ENCODE measurements around the gene CLK2. TPM values are rescaled to one million over a fixed set of nuclear protein-coding genes. Genes with fewer than 3 reads are reported as not detected.

Gene CLK2
- total and polyA plus RNA-seq, 9 of the 15 experiments (the other 6 are each of a cell fraction or from before 2014, with no cell fraction given): 13.5 to 81.4 (median 39.6) TPM

GRCh38 chr1:155250633-155251449 lies 22.5 kb downstream of the CLK2 start (continued):
- TF ChIP-seq FIP1L1 (IDR thresholded peaks at IDR 0.05; ENCODE audit: low read depth, low read length, poor library complexity, severe bottlenecking) (peak; percentile 70), BCOR (IDR thresholded peaks at IDR 0.05) (peak; percentile 24; the same call in 1 of the 2 replicates), ZNF644 (tag; IDR thresholded peaks at IDR 0.05; ENCODE audit: low read depth) (no peak)

- Histone ChIP-seq H3K4me3 (no peak overlapping the region), H3K4me1 (replicated peaks in 1 of 2; ENCODE audit: control insufficient read depth in 2 of 2, insufficient read depth in 2 of 2, low read length in 2 of 2) (peaks cover 26 to 48% of the 10 kb centered on the region in 2 experiments), H3K9ac (ENCODE audit: insufficient read depth in 1 of 2, low read depth in 2 of 2, low read length in 2 of 2) (peak overlapping the region; percentile 40 to 87; a peak in 3 of 4 replicates), H4K20me1 (replicated peaks; ENCODE audit: control insufficient read depth, insufficient read depth, low read length) (no peaks in the 10 kb centered on the region), H3K9me3 (replicated peaks; ENCODE audit: control insufficient read depth, insufficient read depth, low read depth, low read length) (no peaks in the 10 kb centered on the region), H3K27ac (ENCODE audit: extremely low read depth, low read depth, low read length) (peak overlapping the region; percentile 60; the same call in 1 of the 3 replicates), H3K27me3 (ENCODE audit: control insufficient read depth in 2 of 2, insufficient read depth in 2 of 2, low read length in 2 of 2) (no peaks in the 10 kb centered on the region), H3K36me3 (ENCODE audit: control insufficient read depth, insufficient read depth, low read length) (peaks cover 28% of the 10 kb centered on the region; the same call in 2 of the 3 replicates), H2AFZ (ENCODE audit: low read depth, low read length) (peak overlapping the region; percentile 69), H3K79me2 (ENCODE audit: control insufficient read depth, insufficient read depth, low read length) (peaks cover 18% of the 10 kb centered on the region), H3K9me1 (ENCODE audit: control insufficient read depth, insufficient read depth, low read length) (no peaks in the 10 kb centered on the region), H3K4me2 (ENCODE audit: insufficient read depth, low read length) (peak overlapping the region; percentile 51)
- TF ChIP-seq HNRNPL (IDR thresholded peaks at IDR 0.05; ENCODE audit: low read depth, low read length) (0 out of 2 replicates have a peak, but pooled peaks have one; percentile 24), HOXB6 (CRISPR knock-in tag; IDR thresholded peaks at IDR 0.05; ENCODE audit: borderline replicate concordance) (no peak)
- ChIA-PET POLR2A (interaction anchor here (0.6 to 3.4 kb wide), 7 partner anchors 11 to 943 kb away, joined by 3 to 30 read pairs (median 4); partner anchors contain the start of genes RUSC1 and SCAMP3), CTCF (ENCODE audit: low intra/inter-chr PET ratio) (interaction anchor here (0.9 to 3.5 kb wide), 6 partner anchors 56 to 462 kb away, joined by 4 to 38 read pairs (median 14); partner anchors contain the start of gene FDPS)
- ATAC-seq (peak; percentile 1; the same call in 1 of the 3 replicates), DNase-seq (ENCODE audit: extremely low read depth in 1 of 4, low spot score in 3 of 4) (peak in 1 of 4 experiments; percentile 31), FAIRE-seq (no peak)
- in situ Hi-C loops (cut with MboI): loop anchor here (10.0 kb wide), 1 partner anchor 345 kb away; no protein-coding TSS in a partner anchor
- 85% methylated on average over 9 of the region's 28 CpGs for WGBS (ENCODE audit: insufficient coverage, low coverage, missing lambda C conversion rate)
- no TSS peak for BruUV-seq (replicated peaks)
- intact Hi-C loops (cut with micrococcal nuclease): loop anchor here (1.0 to 10.0 kb wide), 4 partner anchors 58 to 342 kb away; partner anchors contain the start of gene FDPS
Measured at GRCh38 chr1:155250246-155250632, 23.1 kb downstream of the CLK2 start.
